Measurements from ENCODE around the gene SH3RF3. TPM values are rescaled to one million over a fixed set of nuclear protein-coding genes. Genes with fewer than 3 reads are reported as not detected.

Gene SH3RF3
- total and polyA plus RNA-seq, 12 donors: 0.72 to 19.1 (median 12.2) TPM

DNA sequence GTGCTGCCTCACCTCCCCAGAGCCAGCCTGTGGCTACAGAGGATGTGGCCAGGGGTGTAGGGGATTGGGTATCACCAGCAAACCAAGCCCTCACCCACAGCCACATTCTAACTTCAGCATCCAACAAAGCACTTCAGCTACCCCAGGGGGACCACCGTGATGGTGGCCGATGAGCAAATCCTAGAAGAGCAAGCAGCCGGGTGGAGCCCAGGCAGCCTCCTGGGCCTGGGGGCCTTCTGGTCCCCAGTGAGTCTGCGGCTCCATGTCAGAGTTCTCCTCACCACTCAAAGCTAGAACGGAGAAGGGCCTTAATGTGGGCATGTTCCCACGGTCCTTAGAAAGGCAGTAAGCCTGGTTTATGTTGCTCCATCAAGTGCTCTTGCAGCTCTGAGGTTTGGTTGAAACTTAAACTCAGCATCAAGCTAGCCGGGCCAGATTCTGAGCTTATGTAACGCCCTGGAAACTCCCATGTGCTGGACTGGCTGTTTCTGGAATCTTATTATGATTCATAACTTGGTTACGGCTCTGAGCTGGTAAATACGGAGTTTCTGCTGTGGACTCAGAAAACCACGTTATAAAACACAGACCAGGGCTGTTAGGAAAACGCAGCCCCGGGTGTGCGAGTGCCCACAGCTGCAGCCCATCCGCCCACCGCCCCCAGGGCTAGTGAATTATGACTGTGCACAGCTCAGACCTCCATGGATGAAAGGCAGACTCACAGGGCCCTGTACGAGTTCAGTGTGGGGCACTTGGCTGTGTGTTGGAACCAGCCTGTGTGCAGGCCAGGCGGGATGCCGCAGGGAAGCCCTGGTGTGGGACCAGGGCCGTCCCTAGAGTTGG lies 385.0 kb downstream of the SH3RF3 start:
- intact Hi-C loops (cut with DNase I): loop anchor here (2.0 to 5.0 kb wide), 3 partner anchors 387 to 587 kb away; partner anchors contain the start of gene SH3RF3 (in 1 of the 2)
- Histone ChIP-seq H3K4me3 (no peak overlapping the region), H3K9me3 (replicated peaks in 1 of 3) (no peaks in the 10 kb centered on the region), H3K27me3 (no peaks in the 10 kb centered on the region), H3K27ac (peak overlapping the region in 2 of 5 donors; percentile 63 to 74), H3K4me1 (replicated peaks in 1 of 2) (no peaks in the 10 kb centered on the region), H3K36me3 (replicated peaks in 1 of 2) (no peaks in the 10 kb centered on the region)
- TF ChIP-seq POLR2A (IDR thresholded peaks at IDR 0.05): no peak
- TF ChIP-seq, protein P1, sequence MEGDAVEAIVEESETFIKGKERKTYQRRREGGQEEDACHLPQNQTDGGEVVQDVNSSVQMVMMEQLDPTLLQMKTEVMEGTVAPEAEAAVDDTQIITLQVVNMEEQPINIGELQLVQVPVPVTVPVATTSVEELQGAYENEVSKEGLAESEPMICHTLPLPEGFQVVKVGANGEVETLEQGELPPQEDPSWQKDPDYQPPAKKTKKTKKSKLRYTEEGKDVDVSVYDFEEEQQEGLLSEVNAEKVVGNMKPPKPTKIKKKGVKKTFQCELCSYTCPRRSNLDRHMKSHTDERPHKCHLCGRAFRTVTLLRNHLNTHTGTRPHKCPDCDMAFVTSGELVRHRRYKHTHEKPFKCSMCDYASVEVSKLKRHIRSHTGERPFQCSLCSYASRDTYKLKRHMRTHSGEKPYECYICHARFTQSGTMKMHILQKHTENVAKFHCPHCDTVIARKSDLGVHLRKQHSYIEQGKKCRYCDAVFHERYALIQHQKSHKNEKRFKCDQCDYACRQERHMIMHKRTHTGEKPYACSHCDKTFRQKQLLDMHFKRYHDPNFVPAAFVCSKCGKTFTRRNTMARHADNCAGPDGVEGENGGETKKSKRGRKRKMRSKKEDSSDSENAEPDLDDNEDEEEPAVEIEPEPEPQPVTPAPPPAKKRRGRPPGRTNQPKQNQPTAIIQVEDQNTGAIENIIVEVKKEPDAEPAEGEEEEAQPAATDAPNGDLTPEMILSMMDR (IDR thresholded peaks at IDR 0.05): no peak
- 43 to 67% (median 57%) methylated on average over 2 to 20 of the region's 20 CpGs for WGBS, 4 donors
- peak in 6 of 7 donors; percentile 37 to 82 (median 54) for DNase-seq

DNA sequence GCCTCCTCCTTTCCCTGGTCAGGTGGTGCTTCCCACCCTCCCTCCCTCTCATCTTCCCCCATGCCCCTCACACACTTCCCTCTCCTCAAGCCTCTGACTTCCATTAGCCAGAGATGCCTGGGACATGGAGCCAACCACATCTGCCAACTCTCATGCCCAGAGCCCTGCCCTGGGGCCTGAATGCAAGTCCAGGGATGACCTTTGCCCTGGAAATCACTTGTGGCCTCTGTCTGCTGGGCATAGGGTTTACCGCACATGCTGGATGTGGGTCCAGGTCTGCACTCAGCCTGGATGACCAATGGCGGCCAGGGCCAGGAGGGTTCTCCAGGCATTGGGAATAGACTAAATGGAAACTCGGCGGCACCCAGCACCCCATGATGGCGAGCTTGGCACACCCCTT lies 385.9 kb downstream of the SH3RF3 start:
- intact Hi-C loops (cut with DNase I): loop anchor here (5.0 kb wide), 2 partner anchors 388 to 588 kb away; partner anchors contain the start of gene SH3RF3 (in 1 of the 2)
- H3K36me3 ChIP-seq (replicated peaks in 1 of 2): no peaks in the 10 kb centered on the region
- H3K4me3 ChIP-seq: no peak overlapping the region
- no peaks in the 10 kb centered on the region for H3K27me3 ChIP-seq
- peak overlapping the region in 2 of 5 donors; percentile 63 to 74 for H3K27ac ChIP-seq
- WGBS, 4 donors: 94 to 100% (median 98%) methylated on average over 1 to 5 of the region's 5 CpGs
- no peak for DNase-seq
- TF ChIP-seq, protein P1 (IDR thresholded peaks at IDR 0.05): no peak
- TF ChIP-seq POLR2A (IDR thresholded peaks at IDR 0.05): no peak
- no peaks in the 10 kb centered on the region for H3K9me3 ChIP-seq (replicated peaks in 1 of 3)
- no peaks in the 10 kb centered on the region for H3K4me1 ChIP-seq (replicated peaks in 1 of 2)

DNA sequence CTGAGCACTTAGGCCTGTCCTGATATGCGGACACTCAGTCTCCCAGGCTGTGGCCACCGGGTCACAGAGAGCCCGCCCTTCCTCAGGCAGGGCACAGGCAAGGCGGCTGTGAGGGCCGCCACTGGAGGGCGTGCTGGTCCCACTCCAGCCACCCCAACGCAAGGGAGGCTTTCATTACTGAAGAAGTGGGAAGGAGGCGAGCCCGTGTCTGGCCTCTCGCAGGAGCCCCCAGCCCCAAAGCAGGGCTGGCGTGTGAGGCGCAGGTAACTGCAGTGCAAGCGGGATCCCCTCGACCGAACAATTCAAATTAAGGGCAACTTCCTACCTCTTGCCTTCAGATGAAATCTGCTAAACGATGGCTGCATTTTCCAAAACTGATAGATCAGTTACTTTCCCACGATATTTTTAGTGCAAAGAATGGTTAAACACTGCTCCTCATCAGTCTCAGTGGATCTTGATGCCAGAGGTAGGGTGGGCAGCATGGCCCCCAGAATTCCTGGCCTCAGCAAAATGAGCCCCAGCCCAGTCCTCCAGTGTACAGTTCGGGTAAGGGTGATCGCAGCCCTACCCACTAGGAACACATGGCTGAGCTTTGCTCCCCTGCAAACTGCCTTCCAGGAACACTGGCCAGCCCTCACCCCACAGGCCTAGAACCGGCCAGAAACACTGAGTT lies 387.6 kb downstream of the SH3RF3 start:
- Histone ChIP-seq H3K27me3 (no peaks in the 10 kb centered on the region), H3K9me3 (replicated peaks in 1 of 3) (no peaks in the 10 kb centered on the region), H3K4me1 (replicated peaks in 1 of 2) (no peaks in the 10 kb centered on the region), H3K36me3 (replicated peaks in 1 of 2) (no peaks in the 10 kb centered on the region), H3K27ac (no peak overlapping the region), H3K4me3 (no peak overlapping the region)
- intact Hi-C loops (cut with DNase I): no loop called here
- TF ChIP-seq POLR2A (IDR thresholded peaks at IDR 0.05): no peak
- TF ChIP-seq, protein P1 (IDR thresholded peaks at IDR 0.05): peak; percentile 31 to 60 (median 46)
- DNase-seq: peak in 6 of 7 donors; percentile 31 to 67 (median 47)
- WGBS, 4 donors: 61 to 75% (median 68%) methylated on average over 6 to 20 of the region's 20 CpGs

All from adrenal gland (tissue), 12 donors.